Kidney glomerular epithelial cell (primary cell): Measurements from ENCODE around the gene SLC34A2.

Experiments
- DNase-seq: peaks from one replicate; lab custom pipeline; 2025; lab: John Stamatoyannopoulos, UW

SLC34A2 gene

DNA sequence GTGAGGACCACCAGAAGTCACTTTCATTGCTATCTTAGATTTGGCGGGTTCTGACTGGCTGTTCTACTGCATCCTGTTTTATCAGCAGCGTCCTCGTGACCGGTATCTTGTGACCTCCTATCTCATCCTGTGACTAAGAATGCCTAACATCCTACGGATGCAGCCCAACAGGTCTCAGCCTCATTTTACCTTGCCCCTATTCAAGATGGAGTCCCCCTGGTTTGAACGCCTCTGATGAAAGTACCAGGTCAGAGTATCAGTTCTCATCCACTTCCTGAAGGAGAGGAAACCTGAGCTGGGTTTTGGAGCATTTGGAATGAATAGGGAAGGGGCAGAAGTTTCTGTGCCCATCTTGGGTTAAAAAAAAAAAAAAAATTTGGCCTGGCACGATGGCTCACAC lies 70.2 kb downstream of the SLC34A2 start:
- no peak for DNase-seq

DNA sequence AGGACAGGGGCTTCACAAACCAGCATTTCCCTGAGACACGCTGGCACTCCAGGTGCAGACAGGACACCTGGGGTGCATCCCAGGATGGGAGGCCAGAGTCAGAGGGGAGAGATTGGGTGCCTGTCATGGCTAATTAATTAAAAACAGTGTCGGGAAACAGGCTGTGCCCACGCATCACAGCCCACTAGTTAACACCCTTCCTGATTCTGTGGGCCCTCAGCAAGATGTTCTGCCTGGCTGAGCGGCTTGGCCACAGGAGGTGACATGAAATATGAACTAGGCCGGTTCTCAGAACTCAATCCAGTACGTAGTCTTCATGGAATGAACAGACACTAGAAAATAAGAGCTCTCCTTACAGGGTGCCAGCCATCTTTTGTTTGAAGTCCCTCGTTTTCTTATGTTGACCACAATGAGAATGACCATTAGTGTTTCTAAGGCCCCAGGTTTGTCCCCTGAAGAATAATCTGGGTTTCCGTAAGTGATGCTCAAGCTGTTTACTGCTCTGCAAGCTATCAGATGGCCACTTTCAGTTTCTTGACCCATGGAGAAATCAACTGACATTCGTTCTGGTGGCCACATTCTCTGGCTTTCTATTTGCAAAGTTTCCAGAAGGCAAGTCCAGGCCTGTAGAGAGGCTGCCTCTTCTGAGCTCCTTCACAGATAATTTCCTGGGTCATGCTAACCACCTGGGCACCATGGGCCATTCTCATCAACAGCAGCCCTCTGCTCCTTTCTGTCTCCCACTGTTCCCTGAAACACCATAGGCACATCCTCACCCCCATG lies 72.3 kb downstream of the SLC34A2 start:
- peak; percentile 50 for DNase-seq
